ENCODE measurements around the gene AGBL3.

The AGBL3 gene

DNA sequence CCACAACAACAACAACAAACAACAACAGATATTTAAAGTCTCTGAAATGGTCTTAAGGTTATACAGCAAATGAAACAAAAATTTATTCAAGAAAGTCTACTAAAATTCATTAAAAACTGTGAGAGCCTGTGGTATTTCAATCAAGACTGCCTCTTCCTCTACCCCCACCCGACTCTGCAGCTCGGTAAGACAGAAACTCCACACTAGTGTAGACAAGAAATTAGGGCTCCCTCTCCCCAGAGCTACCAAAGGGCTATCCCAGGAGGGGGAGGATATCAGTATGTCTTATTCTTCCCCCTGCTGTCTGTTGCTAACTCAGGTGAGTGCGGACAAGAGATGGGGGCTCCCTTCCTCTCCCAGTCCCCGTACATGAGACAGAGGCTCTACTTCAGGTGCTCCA, 90.6 kb downstream of the AGBL3 start:
- Histone ChIP-seq H3K9me3 (ENCODE audit: control insufficient read depth, insufficient read depth, low read length) (peaks cover 6% of the 10 kb centered on the region; the same call in 1 of the 2 replicates), H3K9ac (ENCODE audit: low read depth, low read length) (no peak overlapping the region), H3K36me3 (ENCODE audit: insufficient read depth, low read length) (no peaks in the 10 kb centered on the region), H3K4me1 (ENCODE audit: insufficient read depth, low read length) (peaks cover 11% of the 10 kb centered on the region)

DNA sequence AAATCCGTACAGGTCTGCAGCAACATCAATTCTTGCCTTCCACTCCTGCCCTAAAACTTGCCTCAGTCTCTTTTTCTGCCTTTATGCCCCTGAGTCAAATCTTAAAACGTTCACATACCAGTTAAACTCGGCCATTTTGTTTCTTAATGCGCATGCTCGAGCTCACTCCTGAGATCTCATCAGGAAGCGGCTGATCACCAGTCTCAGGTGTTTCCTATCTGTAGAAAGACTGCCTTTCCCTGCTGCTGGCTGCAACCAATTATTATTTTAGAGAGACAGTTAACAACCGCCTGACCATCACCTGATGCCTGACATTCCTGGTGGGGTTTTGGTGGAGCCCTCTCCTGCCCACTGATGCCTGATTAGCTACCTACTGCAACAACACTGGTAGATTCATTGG, 91.3 kb downstream of the AGBL3 start:
- peaks cover 11% of the 10 kb centered on the region for H3K4me1 ChIP-seq (ENCODE audit: insufficient read depth, low read length)
- no peak overlapping the region for H3K9ac ChIP-seq (ENCODE audit: low read depth, low read length)
- H3K36me3 ChIP-seq (ENCODE audit: insufficient read depth, low read length), result no peaks in the 10 kb centered on the region
- peaks cover 6% of the 10 kb centered on the region; the same call in 1 of the 2 replicates for H3K9me3 ChIP-seq (ENCODE audit: control insufficient read depth, insufficient read depth, low read length)

DNA sequence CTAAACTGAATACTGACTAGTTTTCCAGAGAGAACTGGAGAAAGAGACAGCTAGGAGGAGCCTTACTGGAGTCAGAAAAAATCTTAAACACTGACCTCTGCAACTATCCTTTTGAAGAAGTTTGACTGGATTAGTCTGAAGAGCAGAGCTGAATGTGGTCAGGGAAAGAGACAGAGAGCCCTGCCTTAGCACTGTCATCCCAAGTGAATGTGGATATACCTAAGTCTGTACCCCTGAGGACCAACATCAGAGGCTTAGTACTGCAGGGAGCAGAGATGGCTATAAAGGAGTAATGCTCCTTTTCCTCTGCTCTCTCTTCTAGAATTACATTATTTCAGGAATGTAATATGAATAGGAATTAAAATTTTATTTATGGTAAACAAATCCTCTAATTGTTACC, 91.7 kb downstream of the AGBL3 start:
- no peaks in the 10 kb centered on the region for H3K36me3 ChIP-seq (ENCODE audit: insufficient read depth, low read length)
- peaks cover 11% of the 10 kb centered on the region for H3K4me1 ChIP-seq (ENCODE audit: insufficient read depth, low read length)
- peaks cover 6% of the 10 kb centered on the region; the same call in 1 of the 2 replicates for H3K9me3 ChIP-seq (ENCODE audit: control insufficient read depth, insufficient read depth, low read length)
- no peak overlapping the region for H3K9ac ChIP-seq (ENCODE audit: low read depth, low read length)

DNA sequence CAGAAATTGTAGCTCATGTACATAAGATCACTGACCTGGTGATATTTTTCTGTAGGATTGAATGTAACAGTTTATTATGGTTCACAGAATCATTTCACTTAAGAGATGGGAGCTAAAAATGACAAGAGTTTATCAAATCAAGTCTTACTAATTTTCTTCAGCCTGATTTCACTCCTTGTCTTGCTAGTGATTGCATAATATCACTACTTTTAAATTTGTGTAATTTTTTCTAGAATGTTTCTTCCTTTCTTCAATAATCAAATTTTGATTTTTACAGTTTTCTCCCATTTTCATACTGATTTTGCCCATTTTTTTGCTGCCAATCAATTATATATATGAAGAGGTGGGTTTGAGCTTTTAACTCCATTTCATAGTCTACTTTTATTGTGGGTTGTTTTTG, 92.8 kb downstream of the AGBL3 start:
- no peak overlapping the region for H3K9ac ChIP-seq (ENCODE audit: low read depth, low read length)
- peaks cover 11% of the 10 kb centered on the region for H3K4me1 ChIP-seq (ENCODE audit: insufficient read depth, low read length)
- H3K36me3 ChIP-seq (ENCODE audit: insufficient read depth, low read length), result no peaks in the 10 kb centered on the region
- peaks cover 3% of the 10 kb centered on the region; the same call in 1 of the 2 replicates for H3K9me3 ChIP-seq (ENCODE audit: control insufficient read depth, insufficient read depth, low read length)

DNA sequence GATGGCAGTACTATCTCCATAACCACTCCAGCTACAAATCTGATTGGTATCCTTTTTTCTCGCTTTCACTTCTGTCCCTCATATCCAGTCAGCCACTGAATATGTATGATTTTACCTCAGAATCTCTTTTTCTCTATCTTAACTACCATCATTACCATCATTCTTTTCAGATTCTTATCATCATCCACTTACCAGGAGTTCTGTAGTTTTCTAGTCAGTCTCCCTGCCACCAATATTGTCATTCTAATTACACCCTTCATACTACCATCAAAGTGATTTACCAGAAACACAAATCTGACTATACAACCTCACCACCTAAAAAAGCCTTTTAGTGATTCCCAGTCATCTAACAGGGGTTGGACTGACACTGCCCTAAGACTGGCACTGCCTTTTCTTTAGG, 96.7 kb downstream of the AGBL3 start:
- H3K4me1 ChIP-seq (ENCODE audit: insufficient read depth, low read length), result peaks cover 2% of the 10 kb centered on the region
- H3K9ac ChIP-seq (ENCODE audit: low read depth, low read length), result no peak overlapping the region
- no peaks in the 10 kb centered on the region for H3K9me3 ChIP-seq (ENCODE audit: control insufficient read depth, insufficient read depth, low read length)
- H3K36me3 ChIP-seq (ENCODE audit: insufficient read depth, low read length), result no peaks in the 10 kb centered on the region

DNA sequence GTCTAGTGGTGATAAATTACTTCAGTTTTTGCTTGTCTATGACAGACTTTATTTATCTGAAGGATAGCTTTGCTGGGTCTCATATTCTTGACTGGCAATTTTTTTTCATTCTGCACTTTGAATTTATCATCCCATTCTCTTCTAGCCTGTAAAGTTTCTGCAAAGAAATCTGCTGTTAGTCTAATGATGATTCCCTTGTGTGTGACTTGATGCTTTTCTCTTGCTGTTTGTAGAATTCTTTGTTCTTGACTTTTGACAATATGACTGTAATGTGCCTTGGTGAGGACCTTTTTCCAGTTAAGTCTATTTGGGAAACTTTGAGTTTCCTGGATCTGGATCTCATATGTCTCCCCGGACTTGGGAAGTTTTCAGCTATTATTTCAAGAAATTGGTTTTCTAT, 102.3 kb downstream of the AGBL3 start:
- Histone ChIP-seq H3K36me3 (ENCODE audit: insufficient read depth, low read length) (no peaks in the 10 kb centered on the region), H3K9ac (ENCODE audit: low read depth, low read length) (no peak overlapping the region), H3K4me1 (ENCODE audit: insufficient read depth, low read length) (no peaks in the 10 kb centered on the region), H3K9me3 (ENCODE audit: control insufficient read depth, insufficient read depth, low read length) (no peaks in the 10 kb centered on the region)

DNA sequence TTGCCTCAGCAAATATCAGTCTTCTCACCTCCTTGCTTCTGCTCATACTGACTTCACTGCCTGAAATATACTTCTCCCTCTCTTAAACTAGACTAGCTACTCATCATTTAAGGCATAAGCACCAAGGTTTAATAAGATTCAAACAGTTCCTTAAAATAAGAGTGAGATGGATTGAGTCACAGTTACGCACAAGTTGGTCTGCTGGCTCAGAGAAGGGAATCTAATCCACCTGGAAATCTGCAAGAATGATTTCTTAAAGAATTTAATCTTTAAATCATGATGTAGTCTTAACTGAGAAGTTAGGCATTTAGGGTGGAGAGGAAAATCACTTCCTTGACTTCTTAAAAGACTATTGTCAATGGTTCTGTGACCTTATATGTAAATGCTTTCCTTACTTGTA, 105.4 kb downstream of the AGBL3 start:
- Histone ChIP-seq H3K4me1 (ENCODE audit: insufficient read depth, low read length) (no peaks in the 10 kb centered on the region), H3K9ac (ENCODE audit: low read depth, low read length) (no peak overlapping the region), H3K36me3 (ENCODE audit: insufficient read depth, low read length) (no peaks in the 10 kb centered on the region), H3K9me3 (ENCODE audit: control insufficient read depth, insufficient read depth, low read length) (no peaks in the 10 kb centered on the region)

DNA sequence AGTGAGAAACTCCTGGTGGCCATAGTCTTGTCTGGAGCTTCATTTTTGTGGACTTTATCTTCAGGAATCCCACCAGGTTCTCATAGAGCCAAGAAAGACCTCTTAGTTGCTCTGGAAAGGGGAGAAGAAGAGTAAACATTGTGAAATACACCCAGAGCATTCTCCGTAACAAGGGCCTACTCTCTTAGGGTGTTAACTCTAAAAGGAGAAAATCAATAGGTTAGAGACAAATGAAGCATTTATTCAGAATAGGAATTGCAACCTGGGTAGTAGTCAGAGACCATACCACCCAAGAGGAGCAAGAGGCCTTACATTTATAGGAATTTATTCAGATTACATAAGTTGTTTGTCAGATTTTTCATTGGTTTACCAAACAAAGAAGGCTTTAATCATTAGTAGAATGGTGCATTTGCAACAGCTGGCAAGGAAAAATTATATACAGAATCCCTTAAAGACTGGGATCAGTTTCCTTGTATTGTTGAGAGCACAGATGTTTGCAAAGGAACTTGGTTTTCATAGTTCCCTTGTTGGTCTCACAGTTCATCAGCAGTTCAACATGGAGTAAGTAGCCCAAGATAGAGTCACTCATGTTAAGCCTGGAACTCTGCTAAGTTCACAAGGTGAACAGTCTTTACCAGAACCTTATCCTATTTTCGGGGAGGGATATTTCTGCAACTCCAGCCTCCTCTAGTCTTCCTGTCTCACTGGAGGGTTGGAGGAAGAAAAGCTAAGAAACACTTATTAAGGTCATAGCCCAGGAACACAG, 108.3 kb downstream of the AGBL3 start:
- Histone ChIP-seq H3K9ac (ENCODE audit: low read depth, low read length) (no peak overlapping the region), H3K4me1 (ENCODE audit: insufficient read depth, low read length) (no peaks in the 10 kb centered on the region; the same call in 1 of the 2 replicates), H3K36me3 (ENCODE audit: insufficient read depth, low read length) (no peaks in the 10 kb centered on the region), H3K9me3 (ENCODE audit: control insufficient read depth, insufficient read depth, low read length) (no peaks in the 10 kb centered on the region)

DNA sequence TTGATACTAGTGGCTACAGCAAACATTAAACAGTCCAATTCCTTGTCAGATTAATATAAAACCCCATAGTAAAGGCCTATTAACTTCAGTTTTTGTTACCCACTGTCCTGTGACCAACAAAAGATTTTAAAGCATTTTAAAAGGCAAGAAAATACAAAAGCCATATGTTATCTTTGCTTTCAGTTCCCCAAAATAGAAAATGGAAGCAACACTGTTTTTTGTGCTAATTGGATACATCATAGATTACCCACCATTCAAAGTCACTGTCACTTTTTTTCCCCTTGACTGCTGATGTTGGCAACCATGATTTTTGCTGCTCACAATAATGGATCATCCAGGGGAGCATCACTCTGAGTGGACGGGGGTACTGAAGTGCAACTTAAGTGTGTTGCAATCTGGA, 109.1 kb downstream of the AGBL3 start:
- H3K9ac ChIP-seq (ENCODE audit: low read depth, low read length), result no peak overlapping the region
- H3K9me3 ChIP-seq (ENCODE audit: control insufficient read depth, insufficient read depth, low read length), result no peaks in the 10 kb centered on the region
- no peaks in the 10 kb centered on the region; the same call in 1 of the 2 replicates for H3K4me1 ChIP-seq (ENCODE audit: insufficient read depth, low read length)
- H3K36me3 ChIP-seq (ENCODE audit: insufficient read depth, low read length), result no peaks in the 10 kb centered on the region

DNA sequence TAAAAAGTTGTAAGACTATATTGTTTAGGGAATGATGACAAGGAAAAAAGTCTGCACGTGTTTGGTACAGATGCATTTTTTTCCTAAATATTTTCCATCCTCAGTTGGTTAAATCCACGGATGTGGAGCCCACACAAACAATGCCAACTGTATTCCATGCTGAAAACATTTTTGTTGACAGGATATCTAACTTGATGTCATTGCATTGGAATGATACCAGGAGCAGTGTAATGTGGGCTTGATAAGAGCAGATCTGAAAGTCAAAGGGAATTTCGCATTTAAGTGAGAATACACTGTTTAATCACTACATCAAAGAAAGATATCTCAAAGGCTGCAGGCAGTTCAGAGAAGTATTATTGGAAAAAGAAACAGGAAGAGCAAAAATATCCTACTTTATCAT, 112.1 kb downstream of the AGBL3 start:
- Histone ChIP-seq H3K9me3 (ENCODE audit: control insufficient read depth, insufficient read depth, low read length) (no peaks in the 10 kb centered on the region), H3K36me3 (ENCODE audit: insufficient read depth, low read length) (no peaks in the 10 kb centered on the region), H3K9ac (ENCODE audit: low read depth, low read length) (no peak overlapping the region), H3K4me1 (ENCODE audit: insufficient read depth, low read length) (no peaks in the 10 kb centered on the region; the same call in 1 of the 2 replicates)

DNA sequence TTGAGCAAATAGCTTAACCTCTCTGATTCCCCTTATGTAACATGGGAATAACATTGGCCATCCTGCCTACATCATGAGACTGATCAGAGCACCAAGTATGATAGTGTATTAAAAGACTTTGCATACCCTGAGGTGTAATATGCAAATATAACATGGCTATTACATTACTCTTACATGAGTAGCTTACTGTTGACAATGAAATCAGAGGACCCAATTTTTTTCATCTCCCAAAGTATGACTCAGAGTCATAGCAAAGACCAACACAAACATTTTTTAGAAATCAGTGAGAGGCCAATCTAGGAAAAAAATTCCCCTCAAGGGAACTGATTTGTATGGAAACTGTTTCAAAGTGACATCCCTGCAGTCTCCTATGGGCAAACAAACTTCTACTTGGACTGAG, 114.5 kb downstream of the AGBL3 start:
- no peaks in the 10 kb centered on the region for H3K9me3 ChIP-seq (ENCODE audit: control insufficient read depth, insufficient read depth, low read length)
- no peaks in the 10 kb centered on the region; the same call in 1 of the 2 replicates for H3K4me1 ChIP-seq (ENCODE audit: insufficient read depth, low read length)
- H3K9ac ChIP-seq (ENCODE audit: low read depth, low read length), result no peak overlapping the region
- H3K36me3 ChIP-seq (ENCODE audit: insufficient read depth, low read length), result no peaks in the 10 kb centered on the region

DNA sequence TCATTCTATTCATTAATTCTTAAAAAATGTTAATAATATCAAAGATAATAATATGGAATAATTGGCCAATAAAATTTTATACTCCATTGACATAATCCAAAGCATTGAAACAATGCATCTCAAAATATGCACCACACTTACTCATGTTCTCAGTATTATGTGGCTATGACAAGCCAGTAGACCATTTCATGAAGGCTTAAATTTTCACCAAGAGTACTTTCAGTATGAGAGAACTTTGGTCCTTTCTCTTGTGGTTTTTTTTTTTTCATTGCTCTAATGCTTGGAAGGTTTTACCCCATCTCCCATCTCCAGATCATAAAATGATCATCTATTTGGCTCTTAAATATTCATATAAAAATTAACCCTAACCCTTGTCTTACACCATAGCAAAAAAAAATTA, 116.1 kb downstream of the AGBL3 start:
- H3K9me3 ChIP-seq (ENCODE audit: control insufficient read depth, insufficient read depth, low read length), result no peaks in the 10 kb centered on the region
- no peak overlapping the region for H3K9ac ChIP-seq (ENCODE audit: low read depth, low read length)
- H3K36me3 ChIP-seq (ENCODE audit: insufficient read depth, low read length), result no peaks in the 10 kb centered on the region
- no peaks in the 10 kb centered on the region; the same call in 1 of the 2 replicates for H3K4me1 ChIP-seq (ENCODE audit: insufficient read depth, low read length)

DNA sequence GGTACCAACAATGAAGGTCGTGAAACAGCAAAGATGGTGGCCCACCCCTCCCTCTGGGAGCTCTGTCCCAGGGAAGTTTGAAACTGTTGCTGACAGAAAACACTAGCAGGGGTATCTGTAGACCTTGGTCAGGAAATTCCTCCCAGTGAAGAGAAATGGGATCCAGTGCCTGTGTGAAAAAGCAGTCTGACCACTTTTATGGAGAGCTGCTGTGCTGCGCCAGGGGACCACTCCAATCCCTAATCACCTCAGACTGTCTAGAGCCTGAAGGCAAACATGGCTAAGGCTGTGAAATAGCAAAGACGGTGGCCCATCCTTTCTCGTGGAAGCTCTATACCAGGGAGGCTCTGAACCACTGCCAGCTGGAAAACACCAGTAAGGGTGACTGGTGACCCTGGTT, 123.3 kb downstream of the AGBL3 start:
- Histone ChIP-seq H3K36me3 (ENCODE audit: insufficient read depth, low read length) (no peaks in the 10 kb centered on the region), H3K4me1 (ENCODE audit: insufficient read depth, low read length) (no peaks in the 10 kb centered on the region), H3K9me3 (ENCODE audit: control insufficient read depth, insufficient read depth, low read length) (no peaks in the 10 kb centered on the region), H3K9ac (ENCODE audit: low read depth, low read length) (no peak overlapping the region)

DNA sequence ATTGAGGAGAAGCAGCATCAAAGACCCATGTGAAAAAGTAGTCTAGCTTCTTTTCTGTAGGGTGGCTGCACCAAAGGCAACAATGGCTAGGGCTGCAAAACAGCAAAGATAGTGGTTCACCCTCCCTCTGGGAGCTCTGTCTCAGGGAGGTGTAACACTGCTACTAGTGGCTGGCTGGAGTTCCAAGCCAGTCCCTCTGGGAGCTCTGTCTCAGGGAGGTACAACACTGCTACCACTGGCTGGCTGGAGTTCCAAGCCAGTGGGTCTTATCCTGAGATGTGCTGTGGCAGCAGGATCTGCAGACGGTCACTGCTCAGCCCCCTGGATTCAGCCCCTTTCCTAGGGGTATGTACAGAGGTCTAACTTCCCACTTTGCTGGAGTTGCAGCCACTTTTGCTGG, 123.7 kb downstream of the AGBL3 start:
- no peak overlapping the region for H3K9ac ChIP-seq (ENCODE audit: low read depth, low read length)
- H3K36me3 ChIP-seq (ENCODE audit: insufficient read depth, low read length), result no peaks in the 10 kb centered on the region
- H3K4me1 ChIP-seq (ENCODE audit: insufficient read depth, low read length), result no peaks in the 10 kb centered on the region
- no peaks in the 10 kb centered on the region for H3K9me3 ChIP-seq (ENCODE audit: control insufficient read depth, insufficient read depth, low read length)

DNA sequence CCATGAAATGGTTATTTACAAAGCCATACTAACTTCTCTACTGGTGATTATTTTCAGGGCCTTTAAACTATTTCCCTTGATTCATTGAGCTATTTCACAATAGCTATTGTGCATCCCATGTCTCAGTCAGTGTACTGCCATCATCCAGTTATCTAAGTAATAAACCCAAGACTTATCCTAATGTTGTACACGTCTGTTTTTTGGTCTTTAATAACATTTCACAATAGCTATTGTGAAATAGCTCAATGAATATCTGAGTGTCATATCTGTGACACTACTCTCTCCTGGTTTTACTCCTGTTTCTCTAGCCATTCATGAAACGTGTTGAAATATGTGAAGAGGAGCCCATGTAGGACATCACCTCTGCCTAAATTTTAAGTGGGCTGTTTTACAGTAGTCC, 125.1 kb downstream of the AGBL3 start:
- H3K9me3 ChIP-seq (ENCODE audit: control insufficient read depth, insufficient read depth, low read length), result no peaks in the 10 kb centered on the region
- no peaks in the 10 kb centered on the region for H3K36me3 ChIP-seq (ENCODE audit: insufficient read depth, low read length)
- no peak overlapping the region for H3K9ac ChIP-seq (ENCODE audit: low read depth, low read length)
- H3K4me1 ChIP-seq (ENCODE audit: insufficient read depth, low read length), result no peaks in the 10 kb centered on the region
